GM21529 (cell line): ENCODE data around the gene EPB41L1.

Experiments
- ATAC-seq: cut with Tn5 transposase; IDR thresholded peaks from one replicate; pipeline ENCODE4 v1.9.1; 2021; ENCODE audit not compliant: unreplicated experiment

EPB41L1 gene

GRCh38 chr20:36153736-36154699, 522 bp upstream of the EPB41L1 start:
- no peak for ATAC-seq

GRCh38 chr20:36155629-36155971, 1.1 kb downstream of the EPB41L1 start:
- ATAC-seq: no peak

GRCh38 chr20:36155991-36156390, 1.5 kb downstream of the EPB41L1 start:
- ATAC-seq: no peak

GRCh38 chr20:36157610-36158009, 3.1 kb downstream of the EPB41L1 start:
- no peak for ATAC-seq

- ATAC-seq: no peak
These were observed 3.7 kb downstream of the EPB41L1 start for GRCh38 chr20:36158160-36158741.

GRCh38 chr20:36159833-36160232, 5.3 kb downstream of the EPB41L1 start:
- no peak for ATAC-seq

- ATAC-seq: no peak
These were observed 7.9 kb downstream of the EPB41L1 start for GRCh38 chr20:36162272-36162966.

- no peak for ATAC-seq
These were observed 13.5 kb downstream of the EPB41L1 start for GRCh38 chr20:36167902-36168503.

- ATAC-seq: no peak
These were observed 16.1 kb downstream of the EPB41L1 start for GRCh38 chr20:36170542-36171215.

GRCh38 chr20:36173451-36173933, 19.0 kb downstream of the EPB41L1 start:
- ATAC-seq: no peak

- ATAC-seq: no peak
These were observed 20.5 kb downstream of the EPB41L1 start for GRCh38 chr20:36175016-36175415.

- ATAC-seq: no peak
These were observed 21.0 kb downstream of the EPB41L1 start for GRCh38 chr20:36175475-36175995.

GRCh38 chr20:36177716-36178115, 23.2 kb downstream of the EPB41L1 start:
- ATAC-seq: no peak

- no peak for ATAC-seq
These were observed 24.8 kb downstream of the EPB41L1 start for GRCh38 chr20:36179170-36179945.

- ATAC-seq: no peak
These were observed 25.8 kb downstream of the EPB41L1 start for GRCh38 chr20:36180323-36180722.

- ATAC-seq: no peak
These were observed 27.5 kb downstream of the EPB41L1 start for GRCh38 chr20:36181934-36182603.

- ATAC-seq: no peak
These were observed 28.1 kb downstream of the EPB41L1 start for GRCh38 chr20:36182604-36183154.

GRCh38 chr20:36183155-36183944, 28.8 kb downstream of the EPB41L1 start:
- ATAC-seq: no peak
